SH-SY5Y (cell line): Measurements from ENCODE around the gene MTHFD2L.

ENCODE experiments used
- GATA2 ChIP-seq: IDR thresholded peaks from 2 replicates; pipeline ENCODE4 v1.6.1; 2011; ENCODE audit warnings: mild to moderate bottlenecking, low read depth, low read length
- GATA3 ChIP-seq: IDR thresholded peaks from 2 replicates; pipeline ENCODE4 v1.6.1; 2011; ENCODE audit warnings: low read depth, mild to moderate bottlenecking, low read length, moderate library complexity

GRCh38 chr4:74314944-74315343 is 157.0 kb downstream of the MTHFD2L start:
- TF ChIP-seq GATA3 (no peak), GATA2 (no peak)
